HuH-7.5 (cell line): ENCODE data around the gene PROCA1.
A peak's percentile ranks its signal among the peaks of the same experiment; 100 is the strongest.
"Not testable (repeated sequence)": the region's sequence is repeated elsewhere in the genome, so short reads cannot be mapped to it uniquely, and the experiment has no call there.

Source experiments
- DNase-seq: peaks from one replicate; pipeline ENCODE4 v3.0.0; 2011; ENCODE audit warnings: low spot score

PROCA1 gene

DNA sequence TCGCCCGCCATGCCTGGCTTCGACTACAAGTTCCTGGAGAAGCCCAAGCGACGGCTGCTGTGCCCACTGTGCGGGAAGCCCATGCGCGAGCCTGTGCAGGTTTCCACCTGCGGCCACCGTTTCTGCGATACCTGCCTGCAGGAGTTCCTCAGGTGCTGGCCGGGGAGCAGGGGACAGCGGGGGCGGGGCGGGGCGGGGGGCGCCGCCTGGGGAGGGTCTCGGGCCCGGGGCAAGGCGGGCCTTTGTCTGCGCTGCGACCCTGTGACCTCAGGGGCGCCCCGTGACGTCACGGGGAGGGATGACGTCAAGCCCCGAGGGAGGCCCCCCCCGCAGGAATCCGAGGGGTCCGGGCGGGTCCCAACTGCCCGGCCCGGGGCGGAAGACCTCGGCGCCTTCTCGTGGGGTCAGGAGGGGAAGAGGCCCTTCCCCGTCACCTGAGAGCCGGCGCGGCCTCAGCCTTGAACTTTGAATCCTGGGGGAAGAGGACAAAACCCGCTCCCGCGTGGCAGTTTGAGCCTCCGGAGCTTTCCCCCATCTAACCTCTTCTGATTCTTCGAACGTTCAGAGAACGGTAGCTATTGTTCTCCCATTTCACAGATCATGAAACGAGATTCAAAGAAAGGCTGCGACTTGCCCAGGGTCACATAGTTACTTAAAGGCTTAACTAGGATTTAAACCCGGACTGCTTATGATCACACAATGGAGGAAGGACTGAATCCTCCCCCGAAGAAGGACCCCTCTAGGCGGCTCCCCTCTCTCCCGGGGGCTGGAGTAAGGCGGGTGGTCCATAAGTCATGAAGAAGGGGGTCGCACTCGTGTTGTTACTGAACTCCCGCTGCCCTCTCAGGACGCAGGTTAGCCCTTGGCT, 32.6 kb upstream of the PROCA1 start:
- DNase-seq = peak; percentile 73

DNA sequence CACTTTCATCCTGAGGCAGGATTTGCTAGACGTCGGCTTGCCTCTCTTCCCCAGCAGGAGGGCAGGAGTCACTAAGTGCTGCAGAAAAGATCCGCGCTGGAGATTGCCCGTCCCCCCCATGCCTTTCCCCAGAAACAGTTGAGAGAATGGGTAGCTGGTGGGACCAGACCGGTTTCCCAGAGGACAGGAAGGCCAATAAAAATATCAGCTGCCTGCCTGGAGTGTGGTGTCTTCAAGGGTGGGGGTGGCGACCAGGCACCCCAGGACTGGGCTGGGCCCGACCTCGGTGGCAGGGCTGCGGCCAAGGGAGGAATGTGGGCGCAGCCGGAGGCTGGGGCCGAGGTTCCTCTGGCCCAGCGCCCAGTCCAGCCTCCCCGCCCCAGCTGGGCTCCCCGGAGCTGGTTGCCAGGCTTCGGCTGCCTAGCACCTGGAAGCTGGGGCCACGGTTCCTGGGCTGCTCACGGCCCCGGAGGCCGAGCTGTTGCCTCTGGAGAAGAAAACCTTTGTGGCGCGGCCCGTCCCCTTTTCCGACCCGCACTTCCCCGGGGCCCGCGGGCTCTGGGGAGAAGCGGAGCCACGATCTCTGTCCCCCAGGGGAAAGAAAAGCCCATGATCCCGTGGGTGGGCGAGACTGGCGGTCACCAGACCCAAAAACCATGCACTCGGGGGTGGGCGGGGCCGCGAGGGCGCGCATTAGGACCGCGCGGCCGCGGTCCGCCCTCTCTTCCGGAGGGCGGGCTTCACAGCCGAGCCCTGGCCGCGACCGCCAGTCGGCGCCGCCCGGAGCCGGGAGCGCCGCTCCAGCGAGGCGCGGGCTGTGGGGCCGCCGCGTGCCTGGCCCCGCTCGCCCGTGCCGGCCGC, 31.8 kb upstream of the PROCA1 start, which contains the start of gene TRAF4:
TSS of gene TRAF4 (plus strand) at position 769 of the 861 bp plus-strand sequence. CDS start 102 bp downstream, outside the sequence.
- DNase-seq = peak; percentile 90

DNA sequence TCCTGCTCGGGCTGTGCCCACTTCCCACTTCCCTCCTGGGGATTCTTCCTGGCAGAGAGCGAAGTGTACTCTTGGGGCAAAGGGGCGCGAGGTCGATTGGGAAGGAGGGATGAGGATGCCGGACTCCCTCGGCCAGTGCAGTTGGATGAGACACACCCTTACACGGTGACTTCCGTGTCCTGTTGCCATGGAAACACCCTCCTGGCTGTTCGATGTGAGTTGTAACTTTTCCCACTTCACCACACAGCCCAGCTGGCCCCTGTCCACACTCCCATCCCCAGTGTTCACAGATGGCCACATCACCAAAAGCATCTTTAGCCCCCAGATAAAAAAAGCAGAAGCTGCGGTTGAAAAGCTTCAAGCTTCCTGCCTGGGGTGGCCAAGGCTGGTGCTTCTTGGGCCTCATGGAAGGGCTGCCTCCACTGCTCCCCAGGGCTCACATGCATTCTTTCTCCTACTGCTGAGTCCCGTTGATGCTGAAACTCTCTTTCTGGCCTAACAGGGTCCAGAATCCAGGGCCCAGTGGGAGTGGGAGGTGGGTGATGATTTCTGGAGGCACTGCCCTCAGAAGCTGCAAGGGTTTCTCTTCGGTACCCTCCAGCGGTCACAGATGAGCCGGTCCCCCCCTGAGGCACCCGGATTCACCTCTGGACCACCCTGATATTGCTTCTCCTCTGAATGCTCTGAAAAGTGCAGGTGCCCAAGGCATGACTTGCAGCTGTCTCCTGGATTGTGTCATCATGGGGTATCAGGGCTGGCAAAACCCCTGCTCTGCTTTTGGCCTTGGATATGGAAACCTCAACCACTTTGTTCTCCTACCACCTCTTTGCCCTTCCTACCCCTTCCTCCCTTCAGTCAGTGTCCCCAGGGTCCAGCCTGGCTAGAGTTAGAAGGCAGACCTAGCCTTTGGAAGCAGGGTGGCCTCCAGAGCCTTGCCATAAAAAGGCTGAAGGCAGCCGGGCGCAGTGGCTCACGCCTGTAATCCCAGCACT, 30.0 kb upstream of the PROCA1 start:
- no peak for DNase-seq

DNA sequence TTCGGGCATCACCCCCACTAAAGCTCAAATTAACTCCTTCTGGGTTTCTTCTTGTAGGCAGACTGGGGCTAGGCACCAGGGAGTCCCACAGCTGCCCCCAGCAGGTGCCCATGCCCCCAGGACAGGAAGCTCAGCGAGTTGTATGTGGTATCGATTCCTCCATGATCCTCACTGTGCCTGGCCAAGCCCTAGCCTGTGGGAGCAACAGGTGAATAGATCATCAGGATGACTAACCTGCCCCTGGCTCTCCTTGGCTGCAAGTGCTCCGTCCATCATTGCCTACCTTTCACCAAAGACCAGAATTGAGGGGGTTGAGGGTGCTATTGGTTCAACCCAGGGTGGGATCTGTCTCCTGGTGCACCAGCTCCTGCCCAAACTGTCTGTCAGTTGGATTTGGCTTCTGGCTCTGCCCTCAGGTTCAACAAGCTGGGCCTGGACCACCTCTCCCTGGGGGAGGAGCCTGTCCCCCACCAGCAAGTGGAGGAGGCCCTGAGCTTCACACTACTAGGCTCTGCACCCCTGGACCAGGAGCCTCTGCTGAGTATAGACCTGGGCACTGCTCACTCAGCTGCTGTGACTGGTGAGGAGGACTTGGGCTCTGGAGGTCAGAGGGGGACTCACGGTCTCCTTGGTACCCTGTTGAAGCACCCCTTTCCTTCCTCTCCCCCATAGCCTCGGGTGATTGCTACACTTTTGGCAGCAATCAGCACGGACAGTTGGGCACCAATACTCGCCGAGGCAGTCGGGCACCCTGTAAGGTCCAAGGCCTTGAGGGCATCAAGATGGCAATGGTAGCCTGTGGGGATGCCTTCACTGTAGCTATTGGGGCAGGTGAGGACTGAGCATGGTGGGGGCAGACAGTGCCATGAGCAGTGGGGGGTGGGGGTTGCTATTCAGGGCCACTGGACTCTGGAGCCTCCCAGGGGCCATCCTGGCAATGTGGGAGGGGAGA, 29.0 kb upstream of the PROCA1 start:
- DNase-seq = no peak

DNA sequence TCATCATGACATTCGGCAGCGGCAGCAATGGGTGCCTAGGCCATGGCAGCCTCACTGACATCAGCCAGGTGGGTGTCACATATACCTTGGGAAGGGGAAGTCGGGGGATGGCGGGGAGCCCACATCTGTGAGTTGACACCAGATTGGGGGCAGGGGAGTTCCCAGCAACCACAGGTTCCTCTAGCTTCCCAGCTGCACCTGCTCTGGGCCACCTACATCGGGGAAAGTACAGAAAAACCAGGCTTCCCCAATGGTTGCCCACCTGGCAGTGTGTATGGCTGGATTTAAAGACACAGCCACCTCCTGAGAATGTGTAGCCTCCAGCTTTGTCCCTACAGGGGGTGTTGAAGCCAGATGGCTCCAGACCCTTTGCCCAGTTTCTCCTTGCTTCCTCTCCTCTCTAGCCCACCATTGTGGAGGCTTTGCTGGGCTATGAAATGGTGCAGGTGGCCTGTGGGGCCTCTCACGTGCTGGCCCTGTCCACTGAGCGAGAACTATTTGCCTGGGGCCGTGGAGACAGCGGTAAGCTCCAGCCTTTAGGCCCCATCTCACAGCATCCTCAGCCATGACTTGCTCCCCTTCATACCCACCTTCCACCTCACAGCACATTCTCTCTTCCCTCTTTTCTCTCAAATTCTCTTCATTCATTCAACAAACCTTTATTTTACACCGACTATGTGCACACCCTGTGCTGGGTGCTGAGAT, 27.1 kb upstream of the PROCA1 start:
- no peak for DNase-seq

DNA sequence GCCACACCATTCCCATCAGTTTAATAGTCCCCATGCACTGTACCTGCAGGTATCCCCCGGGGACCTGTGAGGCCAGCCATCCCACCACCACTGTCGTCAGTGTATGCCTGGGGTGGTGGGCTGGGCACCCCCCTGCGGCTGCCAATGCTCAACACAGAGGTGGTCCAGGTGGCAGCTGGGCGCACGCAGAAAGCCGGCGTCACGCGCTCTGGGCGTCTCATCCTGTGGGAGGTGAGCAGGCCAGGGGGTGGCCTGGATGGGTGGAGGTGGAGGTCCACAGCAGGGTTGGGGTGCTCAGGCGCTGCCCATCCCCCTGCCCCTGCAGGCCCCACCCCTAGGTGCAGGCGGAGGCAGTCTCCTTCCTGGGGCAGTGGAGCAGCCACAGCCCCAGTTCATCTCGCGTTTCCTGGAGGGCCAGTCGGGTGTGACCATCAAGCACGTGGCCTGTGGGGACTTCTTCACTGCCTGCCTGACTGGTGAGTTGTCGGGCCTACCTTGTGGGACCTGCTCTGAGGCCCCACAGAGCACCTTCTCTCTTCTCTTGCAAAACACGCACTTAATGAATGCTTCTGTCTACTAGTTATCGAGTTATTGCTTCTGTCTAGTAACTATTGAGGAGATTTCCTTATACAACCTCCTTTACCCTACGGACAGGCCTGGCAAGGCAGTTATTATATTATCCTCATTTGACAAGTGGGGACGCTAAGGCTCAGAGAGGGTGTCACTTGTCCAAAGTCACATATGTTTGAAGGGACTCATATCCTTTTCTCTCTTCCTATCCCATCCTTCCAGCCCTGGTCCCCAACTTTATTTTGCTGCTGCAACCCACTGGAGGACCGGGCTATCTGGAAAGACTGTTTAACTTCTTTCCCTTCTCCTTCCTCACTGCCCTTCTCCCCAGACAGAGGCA, 26.3 kb upstream of the PROCA1 start:
- DNase-seq = no peak

DNA sequence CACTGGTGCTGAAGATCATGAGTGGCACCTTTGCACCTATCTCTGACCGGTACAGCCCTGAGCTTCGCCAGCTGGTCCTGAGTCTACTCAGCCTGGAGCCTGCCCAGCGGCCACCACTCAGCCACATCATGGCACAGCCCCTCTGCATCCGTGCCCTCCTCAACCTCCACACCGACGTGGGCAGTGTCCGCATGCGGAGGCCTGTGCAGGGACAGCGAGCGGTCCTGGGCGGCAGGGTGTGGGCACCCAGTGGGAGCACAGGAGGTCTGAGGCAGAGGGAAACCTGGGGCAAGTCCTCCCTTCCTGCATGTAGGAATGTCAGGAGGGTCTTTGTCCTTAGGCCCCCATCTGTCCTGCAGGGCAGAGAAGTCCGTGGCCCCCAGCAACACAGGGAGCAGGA, 25.6 kb upstream of the PROCA1 start:
- DNase-seq = no peak

DNA sequence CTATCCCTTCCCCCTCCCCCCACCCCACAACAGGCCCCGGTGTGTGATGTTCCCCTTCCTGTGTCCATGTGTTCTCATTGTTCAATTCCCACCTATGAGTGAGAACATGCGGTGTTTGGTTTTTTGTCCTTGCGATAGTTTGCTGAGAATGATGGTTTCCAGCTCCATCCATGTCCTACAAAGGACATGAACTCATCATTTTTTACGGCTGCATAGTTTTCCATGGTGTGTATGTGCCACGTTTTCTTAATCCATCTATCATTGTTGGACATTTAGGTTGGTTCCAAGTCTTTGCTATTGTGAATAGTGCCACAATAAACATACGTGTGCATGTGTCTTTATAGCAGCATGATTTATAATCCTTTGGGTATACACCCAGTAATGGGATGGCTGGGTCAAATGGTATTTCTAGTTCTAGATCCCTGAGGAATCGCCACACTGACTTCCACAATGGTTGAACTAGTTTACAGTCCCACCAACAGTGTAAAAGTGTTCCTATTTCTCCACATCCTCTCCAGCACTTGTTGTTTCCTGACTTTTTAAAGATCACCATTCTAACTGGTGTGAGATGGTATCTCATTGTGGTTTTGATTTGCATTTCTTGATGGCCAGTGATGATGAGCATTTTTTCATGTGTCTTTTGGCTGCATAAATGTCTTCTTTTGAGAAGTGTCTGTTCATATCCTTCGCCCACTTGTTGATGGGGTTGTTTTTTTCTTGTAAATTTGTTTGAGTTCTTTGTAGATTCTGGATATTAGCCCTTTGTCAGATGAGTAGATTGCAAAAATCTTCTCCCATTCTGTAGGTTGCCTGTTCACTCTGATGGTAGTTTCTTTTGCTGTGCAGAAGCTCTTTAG, 24.5 kb upstream of the PROCA1 start:
- not testable (repeated sequence) for DNase-seq

DNA sequence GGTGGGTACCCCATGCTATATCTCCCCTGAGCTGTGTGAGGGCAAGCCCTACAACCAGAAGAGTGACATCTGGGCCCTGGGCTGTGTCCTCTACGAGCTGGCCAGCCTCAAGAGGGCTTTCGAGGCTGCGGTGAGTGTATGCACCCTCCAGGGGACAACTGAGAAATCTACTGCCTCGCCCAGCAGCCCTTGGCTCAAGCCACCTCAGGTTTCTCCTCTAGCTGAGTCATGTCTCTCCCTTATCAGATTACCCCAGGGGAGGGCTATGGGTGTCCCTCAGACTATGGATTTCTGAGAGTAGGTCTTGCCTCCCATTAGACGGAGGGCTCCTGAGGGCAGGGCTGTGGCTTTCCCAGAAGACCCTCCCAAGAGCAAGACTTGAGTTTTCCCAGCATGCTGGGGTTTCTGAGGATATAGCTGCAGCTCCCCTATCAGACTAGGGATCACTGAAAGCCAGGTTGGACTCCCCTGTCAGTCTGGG, 23.6 kb upstream of the PROCA1 start:
- DNase-seq = no peak

DNA sequence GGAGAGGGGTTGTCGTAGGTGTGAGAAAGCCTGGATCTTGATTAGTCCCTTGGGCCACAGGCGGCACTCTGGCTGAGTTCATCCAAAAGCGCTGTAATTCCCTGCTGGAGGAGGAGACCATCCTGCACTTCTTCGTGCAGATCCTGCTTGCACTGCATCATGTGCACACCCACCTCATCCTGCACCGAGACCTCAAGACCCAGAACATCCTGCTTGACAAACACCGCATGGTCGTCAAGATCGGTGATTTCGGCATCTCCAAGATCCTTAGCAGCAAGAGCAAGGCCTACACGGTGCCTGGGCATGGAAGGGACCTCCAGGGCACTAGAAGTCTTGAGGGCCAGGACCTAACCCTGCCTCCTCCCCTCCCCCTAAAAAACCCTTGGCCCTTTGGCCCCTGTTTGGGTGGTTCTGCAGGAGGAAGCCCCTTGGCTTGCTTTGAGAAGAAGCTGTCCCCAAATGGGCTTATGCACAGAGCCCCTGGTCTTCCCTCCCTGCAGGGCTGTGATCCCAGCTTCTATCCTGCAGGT, 23.1 kb upstream of the PROCA1 start:
- DNase-seq = no peak

DNA sequence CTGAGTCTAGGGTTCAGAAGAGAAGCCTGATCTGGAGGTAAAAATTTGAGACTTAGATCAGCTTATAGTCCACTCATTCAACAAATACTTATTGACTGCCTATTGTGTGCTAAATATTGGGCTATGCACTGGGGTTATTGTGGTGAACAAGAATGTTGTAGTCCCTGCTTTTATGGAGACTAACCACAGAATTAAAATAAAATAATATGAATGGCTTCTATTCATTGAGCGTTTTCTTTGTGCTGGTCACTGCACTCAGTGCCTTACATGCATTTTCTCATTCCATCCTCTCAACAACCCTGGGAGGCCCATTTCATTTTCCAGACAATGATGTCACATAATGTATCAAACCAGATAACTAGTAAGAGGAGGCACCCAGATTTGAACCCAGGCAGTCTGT, 21.7 kb upstream of the PROCA1 start:
- no peak for DNase-seq

DNA sequence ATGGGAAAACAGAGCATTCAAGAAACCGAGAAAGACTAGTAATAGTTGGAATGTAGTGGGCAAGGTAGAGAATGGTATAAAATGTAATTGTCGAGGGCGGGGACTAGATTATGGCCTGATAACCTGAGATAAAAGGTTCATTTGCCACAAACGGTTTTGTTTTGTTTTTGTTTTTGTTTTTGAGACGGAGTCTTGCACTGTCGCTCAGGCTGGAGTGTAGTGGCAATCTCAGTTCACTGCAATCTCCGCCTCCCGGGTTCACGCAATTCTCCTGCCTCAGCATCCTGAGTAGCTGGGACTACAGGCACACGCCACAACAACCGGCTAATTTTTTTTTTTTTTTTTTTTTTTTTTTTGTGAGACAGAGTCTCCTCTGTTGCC, 18.3 kb upstream of the PROCA1 start:
- DNase-seq = no peak

DNA sequence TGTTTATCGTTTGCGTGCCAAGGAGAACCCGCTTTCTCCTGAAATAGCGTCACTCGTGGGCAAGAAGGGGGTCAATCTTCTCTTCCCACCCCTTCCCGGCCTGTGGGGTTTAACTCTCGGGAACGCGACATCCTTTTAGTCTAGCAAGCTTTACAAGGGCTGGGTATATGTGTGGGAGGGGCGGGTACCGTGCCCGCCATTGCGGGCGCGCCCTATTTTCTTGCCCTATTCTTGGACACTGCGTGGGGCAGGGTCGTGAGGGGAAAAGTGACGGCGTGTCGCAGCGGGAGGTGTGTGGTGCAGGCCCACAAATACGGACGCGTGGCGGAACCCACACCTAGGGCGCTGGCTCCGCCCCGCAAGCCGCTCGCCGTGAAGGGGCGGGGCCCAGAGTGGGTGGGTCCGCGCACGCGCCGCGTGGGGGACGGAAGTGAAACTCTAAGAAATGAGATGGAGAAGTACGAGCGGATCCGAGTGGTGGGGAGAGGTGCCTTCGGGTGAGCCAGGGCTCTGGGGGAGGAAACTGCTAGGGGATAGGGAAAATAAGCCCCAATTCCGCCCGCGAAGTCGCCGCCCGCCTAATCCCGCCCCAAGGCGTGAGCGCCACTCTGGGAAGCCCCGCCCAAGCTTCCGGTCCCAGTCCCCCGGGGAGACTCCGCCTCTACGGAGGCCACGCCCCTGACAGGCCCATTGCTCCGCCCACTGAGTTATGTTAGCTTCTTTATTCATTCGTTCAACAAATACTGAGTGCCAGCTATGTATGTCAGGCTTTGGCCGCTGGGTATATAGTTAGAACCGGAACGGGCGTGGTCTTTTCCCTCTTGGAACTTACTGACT, 16.9 kb upstream of the PROCA1 start, which contains the start of gene NEK8:
TSS of gene NEK8 (plus strand) at position 425 of the 837 bp plus-strand sequence. CDS start at position 451, 26 bp downstream.
- peak; percentile 91 for DNase-seq

DNA sequence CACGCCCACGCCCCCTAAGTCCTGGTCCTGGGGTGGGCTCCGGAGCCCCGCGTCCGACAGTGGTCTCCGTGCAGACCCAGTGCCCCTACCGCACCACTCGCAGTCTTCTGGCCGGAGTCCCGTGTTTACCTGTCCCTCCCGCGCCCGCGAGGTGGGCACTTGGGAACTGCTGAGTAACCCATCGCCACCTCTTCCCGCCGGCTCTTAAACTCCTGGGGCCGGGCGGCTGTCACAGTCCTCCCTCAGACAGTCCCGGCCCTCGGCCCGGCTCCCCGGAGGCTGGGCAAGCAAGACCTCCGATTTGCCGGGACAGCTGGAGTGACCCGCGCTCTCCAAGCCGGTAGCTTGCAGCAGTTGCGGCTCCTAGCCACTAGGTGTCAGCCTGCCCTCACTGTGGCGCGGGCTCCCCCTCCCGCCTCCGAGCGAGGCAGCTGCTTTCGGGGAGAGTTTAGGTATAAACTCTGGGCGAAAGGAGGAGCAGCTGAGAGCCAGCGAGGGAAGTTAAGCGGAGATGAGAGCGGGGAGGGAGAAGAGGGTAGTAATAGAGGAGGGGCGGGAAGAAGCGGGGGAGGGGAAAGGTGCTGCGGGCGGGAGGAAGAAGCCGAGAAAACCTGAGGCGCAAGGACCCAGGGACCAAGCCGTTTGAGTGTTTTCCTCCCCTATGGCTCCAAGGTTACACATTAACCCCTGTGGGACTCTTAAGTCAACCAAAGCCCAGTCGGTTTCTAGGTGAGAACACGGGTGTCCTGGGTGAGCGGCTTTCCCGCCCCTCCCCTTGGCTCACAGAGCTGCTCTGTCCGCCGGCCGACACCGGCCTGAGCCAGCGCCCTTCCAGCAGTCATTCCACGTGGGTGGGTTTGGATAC, 15.2 kb upstream of the PROCA1 start:
- DNase-seq = peak; percentile 92

DNA sequence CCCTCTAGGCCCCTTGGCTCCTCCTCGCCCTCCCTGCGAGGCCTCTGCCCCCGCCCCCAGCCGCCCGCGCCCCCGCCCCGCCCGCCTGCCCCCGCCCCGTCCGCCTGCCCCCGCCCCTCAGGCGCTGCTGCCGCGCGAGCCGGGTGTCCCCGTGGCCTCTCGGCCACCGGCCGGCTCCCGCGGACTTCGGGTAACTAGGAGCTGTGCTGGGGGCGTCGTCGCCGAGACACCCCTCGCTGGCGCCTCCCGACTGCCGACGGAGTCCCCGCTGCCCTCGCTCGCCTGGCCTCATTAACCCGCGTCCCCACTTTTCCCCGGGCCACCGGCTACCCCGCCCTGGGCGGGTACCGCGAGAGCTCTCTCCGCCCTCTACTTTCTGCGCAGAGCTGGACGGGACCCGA, 14.5 kb upstream of the PROCA1 start, which contains the start of gene TLCD1:
TSS of gene TLCD1 (minus strand) at position 8 of the 401 bp plus-strand sequence. CDS start 136 bp downstream, outside the sequence.
- DNase-seq = peak; percentile 83
